ENCODE data around the gene ENO4. TPM values are rescaled to one million over a fixed set of nuclear protein-coding genes. Genes with fewer than 3 reads are reported as not detected.
A peak's percentile ranks its signal among the peaks of the same experiment; 100 is the strongest.

Gene ENO4
- total and polyA plus RNA-seq, 10 of the 15 experiments (the other 5 are each of a cell fraction or from before 2014, with no cell fraction given): 0.12 to 0.37 (median 0.18) TPM; not detected in 7

DNA sequence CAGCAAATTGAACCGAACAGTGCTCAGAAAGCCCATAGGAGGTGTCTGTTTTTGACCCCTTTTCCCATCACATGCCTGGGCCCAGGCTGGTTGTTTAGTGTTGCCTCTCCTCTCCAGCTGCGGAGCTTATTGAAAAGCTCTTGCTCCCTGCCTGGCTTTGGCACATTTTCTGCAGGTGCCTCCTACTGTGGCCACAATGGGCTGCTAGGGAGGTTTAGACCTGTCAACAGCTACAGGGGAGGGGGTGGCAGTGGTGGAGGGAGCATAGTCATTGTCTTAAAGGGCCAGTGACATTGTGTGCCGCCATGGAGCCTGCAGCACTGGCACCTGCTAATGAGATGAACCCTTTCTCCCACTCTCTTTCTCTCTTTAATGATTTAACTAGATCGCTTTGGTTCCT is 13.2 kb upstream of the ENO4 start (continued):
- no peak for TF ChIP-seq NR2F1 (conservative IDR thresholded peaks at IDR 0.05)
- TF ChIP-seq EZH2 (IDR thresholded peaks at IDR 0.05; ENCODE audit: borderline replicate concordance, control insufficient read depth, low read depth, low read length): no peak

DNA sequence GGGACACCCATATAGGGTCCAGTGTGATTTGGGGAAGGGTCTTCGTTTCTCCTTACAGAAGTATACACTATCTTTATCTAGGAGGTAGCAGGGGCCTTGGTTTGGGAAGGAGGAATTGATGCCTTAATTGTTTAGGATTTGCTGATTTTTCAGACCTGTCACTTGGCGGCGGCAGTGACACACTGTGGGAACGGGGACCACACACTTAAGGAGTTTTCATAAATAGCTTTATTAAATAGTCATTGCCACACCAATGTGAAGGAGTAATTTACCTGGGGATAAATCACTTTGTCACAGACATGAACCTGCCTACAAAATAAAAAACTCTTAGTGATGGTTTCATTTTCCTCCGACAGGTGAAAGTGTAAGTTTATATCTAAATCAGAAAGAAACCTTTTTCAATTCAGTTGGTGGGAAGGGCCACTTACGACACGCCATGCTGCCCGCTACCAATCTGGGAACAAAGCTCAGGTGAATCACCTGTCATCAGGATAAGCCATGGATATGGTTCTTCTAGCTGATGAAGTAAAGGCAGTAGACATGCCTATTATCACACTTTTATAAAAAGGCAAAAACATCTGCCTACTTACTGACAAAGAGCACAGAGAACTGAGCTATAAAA is 12.3 kb upstream of the ENO4 start:
- intact Hi-C loops (cut with micrococcal nuclease; ENCODE audit: unreplicated experiment) (no loop called here), in situ Hi-C loops (cut with MboI) (no loop called here)
- Histone ChIP-seq H3K79me2 (ENCODE audit: control insufficient read depth, insufficient read depth, low read length) (no peaks in the 10 kb centered on the region), H3K36me3 (ENCODE audit: control insufficient read depth in 2 of 2, insufficient read depth in 2 of 2, low read length in 1 of 2) (no peaks in the 10 kb centered on the region), H3K27ac (ENCODE audit: control insufficient read depth, insufficient read depth) (no peak overlapping the region), H3K4me3 (no peak overlapping the region), H2AFZ (ENCODE audit: control insufficient read depth, low read depth, low read length) (no peak overlapping the region), H3K27me3 (replicated peaks in 1 of 2; ENCODE audit: control insufficient read depth in 2 of 2, insufficient read depth in 2 of 2, low read length in 1 of 2) (no peaks in the 10 kb centered on the region; a peak in 1 of 4 replicates), H4K20me1 (ENCODE audit: control insufficient read depth, insufficient read depth) (no peaks in the 10 kb centered on the region), H3K9ac (ENCODE audit: control insufficient read depth, insufficient read depth, low read length) (no peak overlapping the region), H3K4me2 (ENCODE audit: control insufficient read depth, insufficient read depth) (no peak overlapping the region), H3K9me3 (replicated peaks; ENCODE audit: control insufficient read depth, insufficient read depth, low read length) (no peaks in the 10 kb centered on the region), H3K4me1 (ENCODE audit: control insufficient read depth, insufficient read depth, low read length) (no peaks in the 10 kb centered on the region)
- CTCF ChIA-PET: interaction anchor here (1.1 to 4.3 kb wide), 6 partner anchors 9 to 338 kb away, joined by 3 to 24 read pairs (median 5); no protein-coding TSS in a partner anchor
- FAIRE-seq (no peak), ATAC-seq (no peak), DNase-seq (ENCODE audit: low read depth, low spot score) (no peak)
- SMC1A ChIA-PET (ENCODE audit: uncharacterized antibody, unreplicated experiment): interaction anchor here (0.7 to 4.1 kb wide), 6 partner anchors 9 to 338 kb away, joined by 3 to 18 read pairs (median 4); partner anchors contain the start of gene ENO4
- BruUV-seq (replicated peaks): no TSS peak
- WGBS (ENCODE audit: insufficient coverage, insufficient replicate concordance, low lambda C conversion rate, missing lambda C conversion rate): 53% methylated on average over 8 of the region's 8 CpGs
- POLR2A ChIA-PET: interaction anchor here (1.5 kb wide), 1 partner anchor 10 kb away, joined by 3 read pairs; no protein-coding TSS in a partner anchor
- TF ChIP-seq SPI1 (IDR thresholded peaks at IDR 0.05; ENCODE audit: borderline replicate concordance, insufficient read depth, low read depth, low read length) (no peak), ZNF24 (IDR thresholded peaks at IDR 0.05) (no peak), HDAC2 (IDR thresholded peaks at IDR 0.05) (no peak), RAD21 (IDR thresholded peaks at IDR 0.05; ENCODE audit: insufficient read depth, low read depth, low read length) (0 out of 2 replicates have a peak, but pooled peaks have one; percentile 9), BCL11A (IDR thresholded peaks at IDR 0.05; ENCODE audit: low read depth, low read length) (no peak), PAX5 (IDR thresholded peaks at IDR 0.05; ENCODE audit: borderline replicate concordance, low read depth, low read length) (no peak)
- TF ChIP-seq, protein P1, sequence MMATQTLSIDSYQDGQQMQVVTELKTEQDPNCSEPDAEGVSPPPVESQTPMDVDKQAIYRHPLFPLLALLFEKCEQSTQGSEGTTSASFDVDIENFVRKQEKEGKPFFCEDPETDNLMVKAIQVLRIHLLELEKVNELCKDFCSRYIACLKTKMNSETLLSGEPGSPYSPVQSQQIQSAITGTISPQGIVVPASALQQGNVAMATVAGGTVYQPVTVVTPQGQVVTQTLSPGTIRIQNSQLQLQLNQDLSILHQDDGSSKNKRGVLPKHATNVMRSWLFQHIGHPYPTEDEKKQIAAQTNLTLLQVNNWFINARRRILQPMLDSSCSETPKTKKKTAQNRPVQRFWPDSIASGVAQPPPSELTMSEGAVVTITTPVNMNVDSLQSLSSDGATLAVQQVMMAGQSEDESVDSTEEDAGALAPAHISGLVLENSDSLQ (IDR thresholded peaks at IDR 0.05): no peak
- TF ChIP-seq, protein P2, sequence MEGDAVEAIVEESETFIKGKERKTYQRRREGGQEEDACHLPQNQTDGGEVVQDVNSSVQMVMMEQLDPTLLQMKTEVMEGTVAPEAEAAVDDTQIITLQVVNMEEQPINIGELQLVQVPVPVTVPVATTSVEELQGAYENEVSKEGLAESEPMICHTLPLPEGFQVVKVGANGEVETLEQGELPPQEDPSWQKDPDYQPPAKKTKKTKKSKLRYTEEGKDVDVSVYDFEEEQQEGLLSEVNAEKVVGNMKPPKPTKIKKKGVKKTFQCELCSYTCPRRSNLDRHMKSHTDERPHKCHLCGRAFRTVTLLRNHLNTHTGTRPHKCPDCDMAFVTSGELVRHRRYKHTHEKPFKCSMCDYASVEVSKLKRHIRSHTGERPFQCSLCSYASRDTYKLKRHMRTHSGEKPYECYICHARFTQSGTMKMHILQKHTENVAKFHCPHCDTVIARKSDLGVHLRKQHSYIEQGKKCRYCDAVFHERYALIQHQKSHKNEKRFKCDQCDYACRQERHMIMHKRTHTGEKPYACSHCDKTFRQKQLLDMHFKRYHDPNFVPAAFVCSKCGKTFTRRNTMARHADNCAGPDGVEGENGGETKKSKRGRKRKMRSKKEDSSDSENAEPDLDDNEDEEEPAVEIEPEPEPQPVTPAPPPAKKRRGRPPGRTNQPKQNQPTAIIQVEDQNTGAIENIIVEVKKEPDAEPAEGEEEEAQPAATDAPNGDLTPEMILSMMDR (IDR thresholded peaks at IDR 0.05 in 2 of 3, conservative IDR thresholded peaks at IDR 0.05 in 1 of 3; ENCODE audit: control insufficient read depth in 2 of 3, extremely low read depth in 1 of 3, insufficient read depth in 1 of 3, low read depth in 3 of 3, low read length in 3 of 3): peak in 1 of 3 experiments; percentile 30; a peak in 1 of 6 replicates
- TF ChIP-seq, protein P3, sequence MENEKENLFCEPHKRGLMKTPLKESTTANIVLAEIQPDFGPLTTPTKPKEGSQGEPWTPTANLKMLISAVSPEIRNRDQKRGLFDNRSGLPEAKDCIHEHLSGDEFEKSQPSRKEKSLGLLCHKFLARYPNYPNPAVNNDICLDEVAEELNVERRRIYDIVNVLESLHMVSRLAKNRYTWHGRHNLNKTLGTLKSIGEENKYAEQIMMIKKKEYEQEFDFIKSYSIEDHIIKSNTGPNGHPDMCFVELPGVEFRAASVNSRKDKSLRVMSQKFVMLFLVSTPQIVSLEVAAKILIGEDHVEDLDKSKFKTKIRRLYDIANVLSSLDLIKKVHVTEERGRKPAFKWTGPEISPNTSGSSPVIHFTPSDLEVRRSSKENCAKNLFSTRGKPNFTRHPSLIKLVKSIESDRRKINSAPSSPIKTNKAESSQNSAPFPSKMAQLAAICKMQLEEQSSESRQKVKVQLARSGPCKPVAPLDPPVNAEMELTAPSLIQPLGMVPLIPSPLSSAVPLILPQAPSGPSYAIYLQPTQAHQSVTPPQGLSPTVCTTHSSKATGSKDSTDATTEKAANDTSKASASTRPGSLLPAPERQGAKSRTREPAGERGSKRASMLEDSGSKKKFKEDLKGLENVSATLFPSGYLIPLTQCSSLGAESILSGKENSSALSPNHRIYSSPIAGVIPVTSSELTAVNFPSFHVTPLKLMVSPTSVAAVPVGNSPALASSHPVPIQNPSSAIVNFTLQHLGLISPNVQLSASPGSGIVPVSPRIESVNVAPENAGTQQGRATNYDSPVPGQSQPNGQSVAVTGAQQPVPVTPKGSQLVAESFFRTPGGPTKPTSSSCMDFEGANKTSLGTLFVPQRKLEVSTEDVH (IDR thresholded peaks at IDR 0.05; ENCODE audit: low read depth, partially characterized antibody): no peak
- TF ChIP-seq, protein P4, sequence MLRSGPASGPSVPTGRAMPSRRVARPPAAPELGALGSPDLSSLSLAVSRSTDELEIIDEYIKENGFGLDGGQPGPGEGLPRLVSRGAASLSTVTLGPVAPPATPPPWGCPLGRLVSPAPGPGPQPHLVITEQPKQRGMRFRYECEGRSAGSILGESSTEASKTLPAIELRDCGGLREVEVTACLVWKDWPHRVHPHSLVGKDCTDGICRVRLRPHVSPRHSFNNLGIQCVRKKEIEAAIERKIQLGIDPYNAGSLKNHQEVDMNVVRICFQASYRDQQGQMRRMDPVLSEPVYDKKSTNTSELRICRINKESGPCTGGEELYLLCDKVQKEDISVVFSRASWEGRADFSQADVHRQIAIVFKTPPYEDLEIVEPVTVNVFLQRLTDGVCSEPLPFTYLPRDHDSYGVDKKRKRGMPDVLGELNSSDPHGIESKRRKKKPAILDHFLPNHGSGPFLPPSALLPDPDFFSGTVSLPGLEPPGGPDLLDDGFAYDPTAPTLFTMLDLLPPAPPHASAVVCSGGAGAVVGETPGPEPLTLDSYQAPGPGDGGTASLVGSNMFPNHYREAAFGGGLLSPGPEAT (IDR thresholded peaks at IDR 0.05; ENCODE audit: low read depth): no peak
- RAD21 ChIA-PET (ENCODE audit: unreplicated experiment): interaction anchor here (0.7 to 1.1 kb wide), 3 partner anchors 12 to 338 kb away, joined by 3 to 5 read pairs (median 4); partner anchors contain the start of gene ENO4
